Stomach smooth muscle (tissue), 2 donors: ENCODE results near the gene MARS1.
A peak's percentile ranks its signal among the peaks of the same experiment; 100 is the strongest.

Experiments
- H3K27ac ChIP-seq: one replicate; pipeline ENCODE4 v1.7.0; 2013; ENCODE audit warnings: mild to moderate bottlenecking, low read length, inconsistent platforms
- H3K27me3 ChIP-seq, 2 donors: one replicate each; pipeline ENCODE4 v1.7.0; 2013; ENCODE audit warnings: low read length in 2 of 2; ENCODE audit not compliant: insufficient read depth in 2 of 2, control insufficient read depth in 1 of 2
- H3K36me3 ChIP-seq, 2 donors: one replicate each; pipeline ENCODE4 v1.7.0; 2013; ENCODE audit warnings: low read length in 2 of 2; ENCODE audit not compliant: control insufficient read depth in 2 of 2, insufficient read depth in 2 of 2
- H3K4me1 ChIP-seq: one replicate; pipeline ENCODE4 v1.7.0; 2013; ENCODE audit warnings: low read length; ENCODE audit not compliant: control insufficient read depth, insufficient read depth
- H3K4me3 ChIP-seq, 2 donors: one replicate each; pipeline ENCODE4 v1.7.0; 2013; ENCODE audit warnings: low read length in 2 of 2
- H3K9ac ChIP-seq, 2 donors: one replicate each; pipeline ENCODE4 v1.7.0; 2013; ENCODE audit warnings: low read length in 2 of 2, mild to moderate bottlenecking in 1 of 2
- H3K9me3 ChIP-seq, 2 donors: one replicate each; pipeline ENCODE4 v1.7.0; 2013; ENCODE audit warnings: low read length in 2 of 2; ENCODE audit not compliant: control insufficient read depth in 2 of 2
- donor health status: healthy.
- donor health status: Pancreatic carcinoma.

Gene MARS1

DNA sequence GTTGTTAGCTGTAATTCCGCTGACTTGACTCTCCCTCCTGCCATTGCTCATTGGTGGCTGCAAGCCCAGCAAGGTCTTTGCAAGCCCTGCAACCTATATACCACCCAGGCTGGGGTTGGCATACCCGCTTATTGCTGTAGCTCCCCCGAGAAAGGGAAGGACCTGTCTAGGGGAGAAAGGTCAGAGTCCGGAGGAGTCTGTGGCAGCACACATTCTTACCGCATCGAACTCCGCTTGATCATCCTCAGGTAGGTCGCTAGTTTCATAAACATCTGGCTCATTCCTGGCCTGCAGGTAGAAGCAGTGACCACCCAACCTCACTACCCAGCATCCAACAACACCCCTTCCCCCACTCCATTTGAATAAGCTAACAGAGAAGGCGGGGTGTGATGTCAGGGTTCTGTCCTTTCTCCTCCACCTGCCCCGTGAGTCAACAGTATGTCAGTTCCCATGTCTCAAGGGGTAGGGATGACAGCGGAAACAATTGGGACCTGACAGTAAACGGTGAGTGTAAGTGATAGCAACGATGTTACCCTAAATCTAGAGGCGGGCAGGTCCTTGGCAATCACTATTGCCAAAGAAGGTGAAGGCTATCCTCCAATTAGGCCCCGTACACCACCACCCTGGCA is 58.1 kb downstream of the MARS1 start:
- Histone ChIP-seq H3K27me3 (peaks cover 19 to 26% of the 10 kb centered on the region in 2 donors), H3K4me3 (peak overlapping the region; percentile 87 to 90), H3K36me3 (peaks cover 4 to 10% of the 10 kb centered on the region in 2 donors), H3K9me3 (no peaks in the 10 kb centered on the region), H3K4me1 (peaks cover 27% of the 10 kb centered on the region), H3K9ac (peak overlapping the region; percentile 95 to 97), H3K27ac (peak overlapping the region; percentile 82)

DNA sequence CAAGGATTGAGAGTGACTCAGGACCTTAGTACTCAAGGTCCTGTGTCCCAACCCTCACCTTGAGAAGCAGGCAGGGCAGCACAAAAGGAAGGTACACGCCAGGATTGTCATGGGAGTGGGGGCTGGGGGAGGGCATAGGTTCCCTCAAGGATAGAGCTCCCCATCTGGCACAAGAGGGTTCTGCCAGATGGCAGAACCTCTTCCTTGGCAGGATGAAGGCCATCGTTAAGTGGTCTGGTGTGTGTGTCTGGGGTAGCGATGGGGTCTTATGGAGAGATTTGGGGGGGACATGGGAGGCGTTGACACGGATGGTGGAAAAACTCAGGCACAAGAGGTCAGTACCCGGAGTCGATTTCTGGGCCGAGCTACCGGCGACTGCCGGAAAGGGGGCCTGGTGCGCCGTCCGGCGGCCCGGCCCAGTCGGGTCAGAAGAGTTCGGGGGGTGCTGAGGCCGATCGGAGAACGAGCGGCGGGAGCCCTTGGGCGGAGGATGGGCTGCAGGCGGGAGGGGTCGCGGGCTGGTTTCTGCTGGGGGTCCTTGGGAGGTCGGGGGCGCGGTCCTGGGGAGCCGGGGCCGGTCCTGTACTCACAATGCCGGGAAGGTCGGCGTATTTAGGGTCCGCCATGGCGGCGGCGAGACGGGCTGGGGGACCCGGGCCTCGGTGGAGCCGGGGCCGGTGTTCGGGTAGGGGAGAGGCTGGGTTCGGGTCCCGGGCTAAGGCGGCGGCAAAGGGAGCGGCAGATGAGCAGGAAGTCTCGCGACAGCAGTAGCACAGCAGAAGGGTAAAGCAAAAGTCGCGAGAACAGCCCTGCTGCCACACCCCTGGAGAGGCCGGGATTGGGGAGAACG is 58.8 kb downstream of the MARS1 start, which contains the start of gene DCTN2:
DCTN2 (minus strand) TSS at position 755 of the 850 bp plus-strand sequence; CDS start at position 626, 129 bp downstream.
- H3K36me3 ChIP-seq, result peaks cover 0 to 4% of the 10 kb centered on the region in 2 donors
- H3K27ac ChIP-seq, result peak within 1 kb of the TSS; percentile 82
- peak within 1 kb of the TSS; percentile 87 to 90 for H3K4me3 ChIP-seq
- H3K9ac ChIP-seq, result peak within 1 kb of the TSS; percentile 95 to 97
- peaks cover 23 to 27% of the 10 kb centered on the region in 2 donors for H3K27me3 ChIP-seq
- H3K4me1 ChIP-seq, result peaks cover 27% of the 10 kb centered on the region
- H3K9me3 ChIP-seq, result no peaks in the 10 kb centered on the region

DNA sequence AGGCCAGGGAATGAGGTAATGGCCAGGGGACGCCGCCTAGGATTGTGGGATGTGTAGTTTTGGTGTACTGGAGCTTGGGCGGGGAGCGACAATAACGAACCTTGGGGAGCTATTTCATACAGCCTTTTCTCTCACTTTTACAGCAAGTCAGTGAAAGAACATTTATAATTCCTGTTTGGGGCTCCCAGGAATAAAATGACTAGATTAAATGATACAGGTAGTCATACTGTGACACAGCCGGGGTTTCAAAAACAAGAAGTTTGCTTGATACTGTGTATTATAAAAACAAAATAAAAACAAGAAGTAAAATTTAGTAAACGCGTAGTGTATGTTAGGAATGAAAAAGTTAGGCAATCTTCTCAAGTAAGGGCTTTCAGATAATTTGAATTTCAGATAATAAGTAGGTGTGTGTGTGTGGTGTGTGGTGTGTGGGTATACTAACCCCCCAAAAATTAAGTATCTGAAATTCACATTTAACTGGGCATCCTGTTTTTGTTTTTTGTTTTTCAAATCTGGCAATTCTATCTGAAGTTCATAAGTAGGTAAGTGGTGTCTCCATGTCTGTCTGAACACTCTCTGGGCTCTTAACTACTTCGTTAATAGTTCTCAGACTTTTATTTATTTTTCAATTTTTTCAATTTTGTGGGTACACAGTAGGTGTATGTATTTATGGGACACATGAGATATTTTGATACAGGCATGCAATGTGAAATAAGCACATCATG is 59.6 kb downstream of the MARS1 start:
- Histone ChIP-seq H3K4me1 (peaks cover 27% of the 10 kb centered on the region), H3K27ac (peak overlapping the region; percentile 82), H3K4me3 (peak overlapping the region; percentile 87 to 90), H3K9ac (peak overlapping the region; percentile 48 to 64), H3K9me3 (no peaks in the 10 kb centered on the region), H3K36me3 (peaks cover 0 to 3% of the 10 kb centered on the region in 2 donors), H3K27me3 (peaks cover 23 to 27% of the 10 kb centered on the region in 2 donors)

- H3K36me3 ChIP-seq, result peaks cover 0 to 3% of the 10 kb centered on the region in 2 donors
- no peak overlapping the region for H3K27ac ChIP-seq
- no peaks in the 10 kb centered on the region for H3K9me3 ChIP-seq
- H3K27me3 ChIP-seq, result peaks cover 24 to 30% of the 10 kb centered on the region in 2 donors
- no peak overlapping the region for H3K9ac ChIP-seq
- no peak overlapping the region for H3K4me3 ChIP-seq
- peaks cover 27% of the 10 kb centered on the region for H3K4me1 ChIP-seq
Measured at GRCh38 chr12:57548013-57548315, 60.1 kb downstream of the MARS1 start.

DNA sequence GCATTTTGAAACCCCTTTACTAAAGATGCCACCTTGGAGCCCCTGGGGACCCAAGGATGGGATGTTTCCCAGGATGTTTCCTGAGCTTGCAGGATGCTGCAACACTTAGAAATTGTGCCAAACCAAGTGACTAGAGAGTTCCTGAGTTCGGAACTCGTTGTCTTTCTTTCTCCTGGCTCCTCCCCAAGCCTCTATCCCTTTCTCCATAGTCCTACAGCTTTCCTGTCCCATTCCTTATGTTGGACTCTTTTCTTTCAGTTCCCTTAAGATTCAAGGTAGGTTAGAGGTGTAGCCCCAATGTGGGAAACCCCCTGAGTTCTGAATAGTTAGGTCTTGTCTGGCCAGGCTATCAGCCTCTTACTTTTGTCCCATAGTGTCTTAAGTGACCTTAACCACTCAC is 60.6 kb downstream of the MARS1 start:
- Histone ChIP-seq H3K9me3 (no peaks in the 10 kb centered on the region), H3K27ac (no peak overlapping the region)

GRCh38 chr12:57549203-57549908 is 61.5 kb downstream of the MARS1 start:
- Histone ChIP-seq H3K36me3 (peaks cover 0 to 3% of the 10 kb centered on the region in 2 donors), H3K27ac (no peak overlapping the region), H3K4me3 (peak overlapping the region in 1 of 2 donors; percentile 69), H3K27me3 (peaks cover 30 to 32% of the 10 kb centered on the region in 2 donors), H3K4me1 (peaks cover 23% of the 10 kb centered on the region), H3K9ac (no peak overlapping the region), H3K9me3 (no peaks in the 10 kb centered on the region)

More for the DNA sequence above, 60.6 kb downstream of the MARS1 start:
- Histone ChIP-seq H3K27me3 (peaks cover 28 to 30% of the 10 kb centered on the region in 2 donors), H3K4me3 (no peak overlapping the region), H3K9ac (no peak overlapping the region), H3K4me1 (peaks cover 25% of the 10 kb centered on the region), H3K36me3 (peaks cover 0 to 3% of the 10 kb centered on the region in 2 donors)

DNA sequence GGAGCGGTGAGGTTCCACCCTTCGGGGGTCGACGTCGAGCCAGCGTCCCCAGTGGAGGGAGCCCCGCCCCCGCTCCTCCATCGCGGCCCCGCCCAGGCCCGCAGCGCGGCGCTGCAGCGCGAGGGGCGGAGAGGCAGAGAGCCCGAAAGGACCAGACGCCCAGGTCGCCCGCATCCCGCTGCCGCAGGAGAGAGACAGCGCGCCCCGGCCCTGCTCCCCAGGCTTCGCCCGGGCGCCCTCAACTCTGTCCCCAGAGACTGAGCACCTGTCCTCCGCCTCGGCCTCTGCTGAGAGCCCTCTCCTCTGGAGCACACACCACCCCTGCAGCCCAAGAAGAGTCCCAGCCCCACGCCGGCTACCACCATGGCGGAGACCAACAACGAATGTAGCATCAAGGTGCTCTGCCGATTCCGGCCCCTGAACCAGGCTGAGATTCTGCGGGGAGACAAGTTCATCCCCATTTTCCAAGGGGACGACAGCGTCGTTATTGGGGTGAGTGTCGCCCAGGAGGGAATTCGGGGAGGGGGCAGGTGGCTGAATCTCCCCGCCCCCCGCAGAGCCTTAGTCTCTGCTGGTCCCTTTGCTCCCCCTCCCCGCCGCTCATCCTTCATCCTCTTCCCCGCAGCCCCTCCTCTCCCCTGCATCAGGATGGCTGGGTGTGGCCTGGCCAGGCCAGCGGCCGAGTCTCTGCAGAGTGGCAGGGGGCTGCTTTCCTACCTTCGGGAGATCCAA is 62.2 kb downstream of the MARS1 start, which contains the start of gene KIF5A:
KIF5A (plus strand) TSS at position 136 of the 732 bp plus-strand sequence; CDS start at position 364, 228 bp downstream.
- Histone ChIP-seq H3K4me1 (peaks cover 18% of the 10 kb centered on the region), H3K36me3 (no peaks in the 10 kb centered on the region), H3K9ac (peak within 1 kb of the TSS in 1 of 2 donors; percentile 5), H3K9me3 (no peaks in the 10 kb centered on the region), H3K4me3 (peak within 1 kb of the TSS; percentile 58 to 69), H3K27ac (no peak within 1 kb of the TSS), H3K27me3 (peaks cover 30 to 34% of the 10 kb centered on the region in 2 donors)

- H3K9ac ChIP-seq, result no peak overlapping the region
- H3K27ac ChIP-seq, result no peak overlapping the region
- peaks cover 12% of the 10 kb centered on the region for H3K4me1 ChIP-seq
- H3K9me3 ChIP-seq, result no peaks in the 10 kb centered on the region
- peaks cover 30 to 34% of the 10 kb centered on the region in 2 donors for H3K27me3 ChIP-seq
- H3K36me3 ChIP-seq, result no peaks in the 10 kb centered on the region
- H3K4me3 ChIP-seq, result peak overlapping the region in 1 of 2 donors; percentile 69
Measured at GRCh38 chr12:57550641-57551549, 63.0 kb downstream of the MARS1 start.
